ENCODE data around the gene EXOSC2.

- no peak for TF ChIP-seq CTCF (IDR thresholded peaks at IDR 0.05)
- no peak for TF ChIP-seq POLR2A (IDR thresholded peaks at IDR 0.05; ENCODE audit: low read depth)
- TF ChIP-seq POLR2AphosphoS5 (IDR thresholded peaks at IDR 0.05): no peak
- TF ChIP-seq EP300 (IDR thresholded peaks at IDR 0.05): no peak
Observed at GRCh38 chr9:130699047-130699446, 5.5 kb downstream of the EXOSC2 start.

Data from esophagus muscularis mucosa (tissue), 4 donors.